Activated CD4-positive, alpha-beta T cell treated with anti-CD3 and anti-CD28 coated beads, Interleukin-2, amount 10 ng/mL, durations not matched to agents 7 days and 5 days (primary cell): ENCODE data around the gene HOXB4. TPM values are rescaled to one million over a fixed set of nuclear protein-coding genes. Genes with fewer than 3 reads are reported as not detected.

Experiments
- CTCF ChIA-PET: fragments of 350-600 bp; sonication (Branson Sonifier 250); formaldehyde crosslinking; loops from one replicate; lab custom pipeline; 2021; ENCODE audit warnings: antibody characterized with exemption; lab: Charles Lee
- POLR2A ChIA-PET: fragments of 350-600 bp; sonication (Branson Sonifier 250); formaldehyde crosslinking; loops from one replicate; lab custom pipeline; 2021; ENCODE audit warnings: antibody characterized with exemption; lab: Charles Lee
- DNase-seq: peaks from one replicate; pipeline ENCODE4 v3.0.0-alpha.2; 2020
- H3K27ac Mint-ChIP-seq: one replicate; pipeline ENCODE4 v1.8.0; 2021; ENCODE audit warnings: mild to moderate bottlenecking, moderate library complexity, mixed read lengths
- H3K27me3 Mint-ChIP-seq: one replicate; pipeline ENCODE4 v1.8.0; 2021; ENCODE audit warnings: mixed read lengths
- H3K36me3 Mint-ChIP-seq: one replicate; pipeline ENCODE4 v1.8.0; 2021; ENCODE audit warnings: low read depth, mixed read lengths
- H3K4me1 Mint-ChIP-seq: one replicate; pipeline ENCODE4 v1.8.0; 2021; ENCODE audit warnings: mixed read lengths
- H3K4me3 Mint-ChIP-seq: one replicate; pipeline ENCODE4 v1.8.0; 2021; ENCODE audit warnings: mild to moderate bottlenecking, moderate library complexity, mixed read lengths
- H3K9me3 Mint-ChIP-seq: one replicate; pipeline ENCODE4 v1.8.0; 2021; ENCODE audit warnings: mixed read lengths
- total RNA-seq, 2 experiments: library from RNA; stranded (reverse); gene quantifications; one replicate each; pipeline ENCODE4 v1.2.3, GENCODE V29; 2021

Gene HOXB4
- total RNA-seq, 2 experiments from 2014 or later = 3.3 to 3.6 TPM

DNA sequence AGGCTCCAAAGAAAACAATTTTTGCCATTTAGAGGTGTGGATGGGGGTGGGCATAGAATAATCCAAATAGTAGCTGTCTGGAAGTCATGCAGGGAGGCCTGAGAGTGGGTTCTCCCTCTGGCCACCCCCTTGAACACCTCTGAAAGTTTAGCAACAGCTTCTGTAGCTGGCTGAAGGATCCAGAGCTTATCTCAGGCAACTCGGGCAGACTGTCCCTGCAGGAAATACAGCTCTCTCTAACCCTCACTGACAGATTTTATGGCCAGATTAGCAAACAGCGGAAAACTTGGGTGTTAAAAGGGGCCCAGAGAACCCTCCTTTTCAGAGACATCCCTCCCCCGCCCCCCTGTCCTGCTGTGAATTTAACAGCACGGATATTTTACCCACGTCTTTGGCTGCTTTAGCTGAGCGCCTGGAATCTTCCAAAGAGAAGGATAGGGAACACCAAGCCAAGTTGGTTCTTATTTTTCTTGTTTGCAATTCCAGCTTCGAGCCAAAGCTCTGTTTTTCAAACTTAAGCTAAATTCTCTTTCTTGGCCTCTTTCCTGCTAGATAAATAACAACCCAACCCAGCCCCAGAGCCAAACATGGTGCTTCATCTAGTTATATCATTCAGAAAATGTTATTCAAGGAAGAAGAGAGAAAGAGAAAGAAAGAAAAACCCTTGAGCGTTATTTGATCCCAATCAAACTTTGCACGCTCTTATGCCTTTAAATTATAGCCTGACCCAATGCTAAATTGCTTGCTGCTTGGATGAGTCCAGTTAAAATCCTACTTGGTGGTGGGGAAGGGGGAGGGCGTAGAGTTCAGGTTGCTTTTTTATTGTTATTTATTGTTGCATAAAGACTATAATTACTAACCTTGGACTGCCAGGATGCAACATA lies 31.0 kb downstream of the HOXB4 start:
- CTCF ChIA-PET = interaction anchor here (0.5 to 1.8 kb wide), 2 partner anchors 8 to 314 kb away, joined by 3 to 8 read pairs; no protein-coding TSS in a partner anchor
- DNase-seq = no peak
- H3K27me3 Mint-ChIP-seq = peaks cover 51% of the 10 kb centered on the region
- POLR2A ChIA-PET = no interaction called here
- H3K4me1 Mint-ChIP-seq = peaks cover 36% of the 10 kb centered on the region
- peak overlapping the region; percentile 52 for H3K4me3 Mint-ChIP-seq
- H3K36me3 Mint-ChIP-seq = peaks cover 4% of the 10 kb centered on the region
- H3K27ac Mint-ChIP-seq = peak overlapping the region; percentile 71
- no peaks in the 10 kb centered on the region for H3K9me3 Mint-ChIP-seq

DNA sequence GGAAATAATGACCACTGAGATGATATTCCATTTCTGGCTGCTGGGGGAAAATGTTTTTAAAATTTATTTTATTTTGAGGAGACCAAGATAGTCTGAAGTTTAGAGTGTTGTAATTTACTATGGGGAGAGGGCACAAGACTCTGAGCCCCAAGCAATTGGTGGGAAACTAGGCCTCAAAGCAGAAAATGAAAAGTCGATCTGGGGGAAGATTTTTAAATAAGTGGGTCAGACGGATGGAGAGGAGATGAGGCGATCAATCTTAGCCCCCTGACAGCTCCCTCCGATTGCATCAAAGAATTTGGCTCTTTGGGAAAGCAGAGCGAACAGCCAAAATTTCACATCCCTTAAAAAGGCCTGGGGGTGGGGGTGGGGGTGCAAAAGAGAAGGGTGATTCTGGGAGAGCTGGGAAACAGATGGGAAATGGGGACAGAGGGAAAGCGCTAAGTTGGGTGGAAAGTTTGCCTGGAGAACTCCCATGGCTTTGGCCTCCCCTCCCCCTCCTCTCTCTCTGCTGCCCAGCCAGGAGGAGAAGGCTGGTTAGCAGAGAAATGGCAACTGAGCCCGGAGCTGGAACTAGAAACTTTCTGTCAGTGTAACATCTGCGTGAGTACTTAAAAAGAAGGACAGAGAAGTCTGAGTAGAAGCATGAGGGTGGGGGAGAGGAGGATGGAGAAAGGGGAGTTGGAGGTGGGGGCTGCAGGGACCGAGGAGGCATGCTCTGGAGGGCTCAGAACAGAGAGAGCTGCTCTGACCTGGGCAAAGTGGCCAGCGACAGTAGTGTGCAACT lies 31.8 kb downstream of the HOXB4 start:
- Mint-ChIP-seq H3K27me3 (peaks cover 57% of the 10 kb centered on the region), H3K36me3 (peaks cover 7% of the 10 kb centered on the region), H3K4me1 (peaks cover 38% of the 10 kb centered on the region), H3K9me3 (no peaks in the 10 kb centered on the region), H3K4me3 (no peak overlapping the region), H3K27ac (peak overlapping the region; percentile 25)
- no peak for DNase-seq
- ChIA-PET POLR2A (no interaction called here), CTCF (interaction anchor here (1.8 kb wide), 1 partner anchor 9 kb away, joined by 8 read pairs; no protein-coding TSS in a partner anchor)

DNA sequence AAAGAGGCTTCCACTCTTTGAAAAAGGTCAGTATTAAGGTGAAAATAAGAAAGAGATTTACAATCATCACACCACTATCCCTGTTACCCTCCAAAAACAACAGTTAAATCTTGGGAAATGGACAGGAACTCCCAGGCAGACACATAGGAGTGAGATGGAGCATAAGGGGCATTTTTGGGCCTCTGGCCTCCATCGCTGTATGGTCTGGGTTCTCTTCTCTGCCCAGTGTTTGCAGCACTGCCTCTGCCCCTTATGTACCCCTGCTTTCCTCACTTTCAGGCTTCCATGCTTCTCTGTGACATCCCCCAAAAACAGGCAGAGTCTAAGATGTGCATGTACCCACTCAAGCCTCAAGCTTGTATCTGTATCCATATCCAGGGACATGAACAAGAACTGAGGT lies 32.6 kb downstream of the HOXB4 start:
- ChIA-PET POLR2A (interaction anchor here (0.5 kb wide), 1 partner anchor 149 kb away, joined by 4 read pairs; no protein-coding TSS in a partner anchor), CTCF (interaction anchor here (1.8 kb wide), 1 partner anchor 10 kb away, joined by 8 read pairs; no protein-coding TSS in a partner anchor)
- H3K4me1 Mint-ChIP-seq = peaks cover 41% of the 10 kb centered on the region
- no peak overlapping the region for H3K27ac Mint-ChIP-seq
- H3K9me3 Mint-ChIP-seq = no peaks in the 10 kb centered on the region
- H3K27me3 Mint-ChIP-seq = peaks cover 63% of the 10 kb centered on the region
- peaks cover 7% of the 10 kb centered on the region for H3K36me3 Mint-ChIP-seq
- peak overlapping the region; percentile 79 for H3K4me3 Mint-ChIP-seq
- DNase-seq = no peak

DNA sequence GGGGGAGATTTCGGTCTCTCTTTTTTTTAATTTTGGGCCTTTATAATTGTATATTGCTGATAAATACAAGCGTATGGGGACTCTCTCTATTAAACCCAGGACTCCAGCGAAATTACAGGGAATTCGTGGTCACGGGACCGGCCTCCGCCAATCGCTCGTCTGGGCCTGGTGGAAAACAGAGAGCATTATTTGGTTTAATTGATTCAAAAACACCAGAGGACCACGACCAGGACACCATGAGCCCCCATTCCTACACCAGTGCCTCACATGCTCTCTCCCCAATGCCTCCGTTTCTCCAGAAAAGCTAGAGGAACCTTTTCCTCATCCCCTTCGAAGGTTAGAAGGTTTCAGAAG lies 33.2 kb downstream of the HOXB4 start, which contains the start of gene HOXB2:
HOXB2 (minus strand) TSS at position 88 of the 354 bp plus-strand sequence. CDS start 198 bp downstream, outside the sequence.
- ChIA-PET POLR2A (no interaction called here), CTCF (no interaction called here)
- Mint-ChIP-seq H3K4me3 (peak within 1 kb of the TSS; percentile 79), H3K4me1 (peaks cover 41% of the 10 kb centered on the region), H3K9me3 (no peaks in the 10 kb centered on the region), H3K27ac (peak within 1 kb of the TSS; percentile 86), H3K36me3 (peaks cover 7% of the 10 kb centered on the region), H3K27me3 (peaks cover 68% of the 10 kb centered on the region)
- no peak for DNase-seq

DNA sequence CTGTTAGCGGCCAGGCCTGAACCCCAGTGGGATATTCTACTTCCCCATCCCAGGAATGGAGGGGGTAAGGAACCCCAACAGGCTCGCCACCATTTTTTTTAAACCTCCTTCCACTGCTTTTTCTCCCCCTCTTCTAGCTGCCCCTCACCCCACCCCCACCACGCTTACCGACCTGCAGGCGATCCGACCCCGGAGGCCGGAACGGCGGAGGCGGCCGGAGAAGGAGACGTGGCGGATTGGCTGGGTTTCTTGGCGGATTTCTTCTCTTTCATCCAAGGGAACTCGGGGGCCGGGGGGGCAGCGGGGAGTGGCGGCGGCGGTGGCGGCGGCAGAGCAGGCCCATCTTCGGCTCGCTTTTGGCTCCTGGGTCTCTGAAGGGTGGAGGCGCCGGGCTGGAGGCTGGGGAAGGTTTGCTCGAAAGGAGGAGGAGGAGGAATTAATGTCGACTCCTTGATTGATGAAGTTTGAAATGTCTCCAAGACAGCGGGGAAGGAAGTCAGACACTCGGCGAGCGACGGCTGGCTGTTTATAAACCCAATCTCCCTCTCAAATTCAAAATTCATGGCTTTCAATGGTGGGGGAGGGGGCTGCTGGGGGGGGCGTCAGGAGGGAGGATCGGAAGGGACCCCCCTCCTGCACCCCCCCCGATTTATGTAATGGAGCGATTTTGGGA lies 33.7 kb downstream of the HOXB4 start:
- POLR2A ChIA-PET = interaction anchor here (0.7 kb wide), 1 partner anchor 11 kb away, joined by 3 read pairs; no protein-coding TSS in a partner anchor
- CTCF ChIA-PET = interaction anchor here (0.6 kb wide), 1 partner anchor 241 kb away, joined by 4 read pairs; no protein-coding TSS in a partner anchor

DNA sequence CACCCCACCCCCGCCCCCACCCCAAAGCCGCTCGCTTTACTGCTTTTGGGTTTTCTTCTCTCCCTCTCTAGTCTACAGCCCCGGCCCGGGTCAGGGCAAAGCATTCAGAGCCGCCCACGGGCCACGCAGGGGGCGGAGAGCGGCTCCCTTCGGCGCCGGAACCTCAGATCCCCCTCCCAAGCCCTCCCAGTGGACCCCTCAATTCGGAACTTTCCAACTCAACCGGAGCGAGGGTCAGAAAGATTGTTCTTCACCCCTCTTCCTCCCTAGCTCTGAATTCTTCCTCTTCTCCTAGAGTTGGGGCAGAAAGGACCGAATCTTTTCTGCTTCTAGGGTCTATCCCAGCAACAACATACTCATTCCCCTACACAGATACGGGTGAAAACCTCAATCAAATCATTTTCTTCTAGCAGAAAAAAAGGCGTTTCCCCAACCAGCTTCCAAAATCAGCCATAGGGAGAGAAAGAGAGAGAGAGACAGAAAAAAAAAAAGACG lies 34.2 kb downstream of the HOXB4 start:
- DNase-seq = peak; percentile 15
- CTCF ChIA-PET = interaction anchor here (0.6 kb wide), 1 partner anchor 241 kb away, joined by 4 read pairs; no protein-coding TSS in a partner anchor
- H3K4me1 Mint-ChIP-seq = peaks cover 41% of the 10 kb centered on the region
- H3K36me3 Mint-ChIP-seq = peaks cover 7% of the 10 kb centered on the region
- H3K9me3 Mint-ChIP-seq = no peaks in the 10 kb centered on the region
- H3K4me3 Mint-ChIP-seq = peak overlapping the region; percentile 79
- H3K27me3 Mint-ChIP-seq = peaks cover 76% of the 10 kb centered on the region
- peak overlapping the region; percentile 86 for H3K27ac Mint-ChIP-seq
- POLR2A ChIA-PET = interaction anchor here (0.7 kb wide), 1 partner anchor 11 kb away, joined by 3 read pairs; no protein-coding TSS in a partner anchor

More for the DNA sequence above, 33.7 kb downstream of the HOXB4 start:
- Mint-ChIP-seq H3K4me1 (peaks cover 41% of the 10 kb centered on the region), H3K27ac (peak overlapping the region; percentile 86), H3K4me3 (peak overlapping the region; percentile 79), H3K36me3 (peaks cover 7% of the 10 kb centered on the region), H3K9me3 (no peaks in the 10 kb centered on the region), H3K27me3 (peaks cover 73% of the 10 kb centered on the region)
- peak; percentile 12 for DNase-seq

DNA sequence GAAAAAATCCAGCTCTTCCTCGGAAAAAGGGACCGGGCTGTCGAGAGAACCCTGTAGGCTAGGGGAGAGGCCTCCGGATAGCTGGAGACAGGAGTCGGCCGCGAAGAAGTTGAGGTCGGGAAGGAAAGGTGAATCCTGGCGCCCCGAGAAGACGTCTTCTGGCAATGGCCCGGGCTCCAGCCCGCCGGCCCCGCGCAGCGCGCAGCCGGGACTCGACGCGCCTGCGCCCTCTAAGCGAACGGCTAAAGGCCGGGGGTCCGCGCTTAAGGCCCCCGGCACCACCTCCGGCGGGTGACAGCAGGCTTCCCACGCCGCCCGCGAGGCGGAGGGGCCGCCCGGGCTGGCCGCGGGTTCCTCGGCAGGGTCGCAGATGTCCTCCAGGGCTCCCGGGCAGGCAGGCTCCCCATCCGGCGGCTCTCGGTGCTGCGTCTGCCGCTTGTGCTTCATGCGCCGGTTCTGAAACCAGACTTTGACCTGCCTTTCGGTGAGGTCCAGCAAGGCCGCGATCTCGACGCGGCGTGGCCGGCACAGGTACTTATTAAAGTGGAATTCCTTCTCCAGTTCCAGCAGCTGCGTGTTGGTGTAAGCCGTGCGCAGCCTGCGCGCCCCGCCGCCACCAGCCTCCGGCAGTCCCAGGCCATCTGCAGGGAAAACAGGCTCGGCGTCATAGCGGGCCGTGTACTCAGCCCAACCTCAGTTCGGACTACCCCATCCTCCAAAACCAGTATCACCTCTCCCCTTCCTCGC lies 34.9 kb downstream of the HOXB4 start:
- ChIA-PET CTCF (no interaction called here), POLR2A (no interaction called here)
- H3K36me3 Mint-ChIP-seq = peaks cover 7% of the 10 kb centered on the region
- peaks cover 75% of the 10 kb centered on the region for H3K27me3 Mint-ChIP-seq
- H3K4me3 Mint-ChIP-seq = peak overlapping the region; percentile 80
- peak overlapping the region; percentile 86 for H3K27ac Mint-ChIP-seq
- DNase-seq = peak; percentile 51
- peaks cover 37% of the 10 kb centered on the region for H3K4me1 Mint-ChIP-seq
- no peaks in the 10 kb centered on the region for H3K9me3 Mint-ChIP-seq

DNA sequence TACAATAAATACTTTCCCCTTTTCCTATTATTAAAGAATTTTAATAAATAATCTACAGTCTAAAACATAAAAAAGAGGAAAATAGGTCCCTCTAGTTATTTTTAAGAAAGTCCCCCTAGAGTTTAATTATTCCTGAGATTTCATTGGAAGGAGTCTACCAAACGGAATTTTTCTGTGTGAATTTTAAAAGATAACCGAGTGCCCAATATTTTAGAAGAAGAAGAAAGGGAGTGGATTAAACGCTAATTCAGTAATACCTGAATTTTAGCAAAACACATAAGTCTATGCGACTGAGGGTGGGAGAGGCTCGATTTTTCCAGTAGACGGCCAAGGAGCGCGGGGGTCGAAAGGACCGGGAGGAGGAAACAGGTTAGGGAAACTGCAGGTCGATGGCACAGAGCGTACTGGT lies 35.4 kb downstream of the HOXB4 start:
- peak overlapping the region; percentile 80 for H3K4me3 Mint-ChIP-seq
- H3K9me3 Mint-ChIP-seq = no peaks in the 10 kb centered on the region
- peaks cover 72% of the 10 kb centered on the region for H3K27me3 Mint-ChIP-seq
- H3K36me3 Mint-ChIP-seq = peaks cover 7% of the 10 kb centered on the region
- ChIA-PET POLR2A (no interaction called here), CTCF (no interaction called here)
- DNase-seq = no peak
- peak overlapping the region; percentile 82 for H3K27ac Mint-ChIP-seq
- peaks cover 32% of the 10 kb centered on the region for H3K4me1 Mint-ChIP-seq

DNA sequence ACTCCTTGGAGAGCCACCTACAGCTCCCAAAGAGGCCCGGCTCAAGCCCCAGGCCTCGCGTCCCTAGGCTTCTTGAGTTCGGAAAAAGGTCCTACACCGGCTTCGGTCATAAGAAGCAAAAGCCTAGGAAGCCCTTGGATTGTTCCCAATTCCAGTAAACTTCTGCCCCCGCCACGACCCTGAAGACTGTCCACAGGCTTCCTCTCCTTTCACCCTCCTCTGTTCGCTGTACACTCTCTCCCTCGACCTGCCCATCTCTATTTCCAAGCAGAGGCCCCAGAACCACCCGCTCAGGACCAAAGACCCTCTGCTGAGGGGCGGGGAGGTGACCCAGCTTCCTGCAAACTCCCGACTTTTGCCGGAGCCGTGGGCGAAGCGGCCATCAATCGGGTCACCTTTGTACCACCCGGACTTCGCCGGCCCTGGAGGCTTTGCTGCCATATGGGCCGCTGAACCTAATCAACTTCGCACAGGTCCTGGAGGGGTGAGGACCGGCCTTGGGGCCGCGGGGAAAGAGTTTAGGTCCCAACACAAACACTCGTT lies 36.0 kb downstream of the HOXB4 start:
- Mint-ChIP-seq H3K36me3 (peaks cover 7% of the 10 kb centered on the region), H3K4me3 (peak overlapping the region; percentile 71), H3K27ac (peak overlapping the region; percentile 91), H3K27me3 (peaks cover 72% of the 10 kb centered on the region), H3K4me1 (peaks cover 27% of the 10 kb centered on the region), H3K9me3 (no peaks in the 10 kb centered on the region)
- POLR2A ChIA-PET = no interaction called here
- CTCF ChIA-PET = interaction anchor here (1.3 kb wide), 1 partner anchor 51 kb away, joined by 6 read pairs; no protein-coding TSS in a partner anchor
- DNase-seq = no peak

DNA sequence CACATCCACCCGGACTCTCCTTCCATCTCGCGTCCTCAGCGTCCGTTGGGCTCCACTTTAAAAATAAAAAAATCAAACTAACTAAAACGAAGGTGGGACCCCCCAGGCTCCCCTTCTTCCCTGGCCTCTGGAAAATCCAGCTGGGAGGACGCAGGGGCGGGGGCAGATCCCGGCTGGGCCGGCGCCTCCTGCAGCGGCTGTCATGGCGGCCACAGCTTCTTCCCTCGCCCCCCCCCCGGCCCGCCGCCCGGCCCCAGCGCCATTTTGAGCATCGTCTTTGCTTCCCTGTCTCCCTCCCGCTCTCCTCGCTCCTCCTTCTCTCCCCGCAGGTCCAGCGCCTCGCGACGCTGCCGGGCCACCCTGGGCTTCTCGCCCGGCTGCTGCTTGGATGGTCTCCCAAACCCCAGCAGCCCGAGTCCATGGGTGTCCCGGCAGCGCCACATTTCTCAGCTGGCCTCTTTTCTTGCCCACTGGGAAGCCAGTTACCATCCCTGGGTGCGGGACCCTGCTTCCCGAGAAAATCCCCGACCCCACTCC lies 36.5 kb downstream of the HOXB4 start:
- peaks cover 70% of the 10 kb centered on the region for H3K27me3 Mint-ChIP-seq

More for the DNA sequence above, 36.5 kb downstream of the HOXB4 start:
- peak overlapping the region; percentile 91 for H3K27ac Mint-ChIP-seq
- no peaks in the 10 kb centered on the region for H3K9me3 Mint-ChIP-seq
- peaks cover 25% of the 10 kb centered on the region for H3K4me1 Mint-ChIP-seq
- H3K36me3 Mint-ChIP-seq = peaks cover 7% of the 10 kb centered on the region
- POLR2A ChIA-PET = no interaction called here
- CTCF ChIA-PET = interaction anchor here (0.8 to 1.3 kb wide), 2 partner anchors 51 to 105 kb away, joined by 3 to 6 read pairs; no protein-coding TSS in a partner anchor
- no peak for DNase-seq
- H3K4me3 Mint-ChIP-seq = peak overlapping the region; percentile 71
